Stimulated activated CD8-positive, alpha-beta memory T cell treated with anti-CD3 and anti-CD28 coated beads, Interleukin-15, amount 100 ng/mL, for 24 hours (primary cell): ENCODE results near the gene RAB11FIP4.

Experiments
- DNase-seq: peaks from one replicate; pipeline ENCODE4 v3.0.0-alpha.2; 2020; ENCODE audit warnings: low read depth

RAB11FIP4 gene

DNA sequence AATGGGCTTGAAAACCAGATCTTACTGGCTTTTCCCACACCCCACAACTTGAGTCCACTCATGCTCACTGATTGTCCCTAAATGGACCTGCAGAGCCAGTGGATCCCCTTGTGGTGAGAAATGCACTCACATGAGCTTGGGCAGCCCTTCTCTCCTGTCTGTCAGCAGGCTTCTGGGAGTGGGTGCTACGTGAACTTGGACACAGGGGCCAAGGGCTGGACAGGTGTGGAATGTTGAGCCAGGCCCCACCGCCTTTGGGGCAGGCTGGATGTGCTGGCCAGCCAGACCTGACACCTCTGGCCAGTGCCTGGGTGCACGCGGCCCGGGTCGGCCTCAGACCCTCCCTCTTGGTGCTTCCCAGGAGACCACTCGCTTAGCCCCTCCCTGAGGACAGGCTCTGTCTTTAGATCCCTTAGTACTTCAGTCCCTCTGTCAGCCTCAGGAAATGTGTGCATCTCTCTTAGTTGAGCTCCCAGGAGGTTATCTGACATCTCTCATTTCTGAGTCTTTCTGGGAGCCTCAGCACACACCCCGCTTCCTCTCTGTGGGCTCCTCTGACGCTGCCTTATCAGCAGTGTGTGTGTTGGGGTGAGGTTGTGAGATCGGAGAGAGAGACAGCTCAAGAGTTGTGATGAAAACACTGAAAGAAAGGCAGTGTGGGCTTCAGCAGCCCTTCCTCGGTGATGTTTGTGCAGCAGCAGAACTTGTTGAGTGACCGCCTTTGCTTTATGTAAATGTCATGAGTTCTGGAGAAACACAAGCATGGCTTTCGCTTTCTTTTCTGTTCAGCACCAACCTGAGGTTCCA is 117.0 kb downstream of the RAB11FIP4 start:
- no peak for DNase-seq

DNA sequence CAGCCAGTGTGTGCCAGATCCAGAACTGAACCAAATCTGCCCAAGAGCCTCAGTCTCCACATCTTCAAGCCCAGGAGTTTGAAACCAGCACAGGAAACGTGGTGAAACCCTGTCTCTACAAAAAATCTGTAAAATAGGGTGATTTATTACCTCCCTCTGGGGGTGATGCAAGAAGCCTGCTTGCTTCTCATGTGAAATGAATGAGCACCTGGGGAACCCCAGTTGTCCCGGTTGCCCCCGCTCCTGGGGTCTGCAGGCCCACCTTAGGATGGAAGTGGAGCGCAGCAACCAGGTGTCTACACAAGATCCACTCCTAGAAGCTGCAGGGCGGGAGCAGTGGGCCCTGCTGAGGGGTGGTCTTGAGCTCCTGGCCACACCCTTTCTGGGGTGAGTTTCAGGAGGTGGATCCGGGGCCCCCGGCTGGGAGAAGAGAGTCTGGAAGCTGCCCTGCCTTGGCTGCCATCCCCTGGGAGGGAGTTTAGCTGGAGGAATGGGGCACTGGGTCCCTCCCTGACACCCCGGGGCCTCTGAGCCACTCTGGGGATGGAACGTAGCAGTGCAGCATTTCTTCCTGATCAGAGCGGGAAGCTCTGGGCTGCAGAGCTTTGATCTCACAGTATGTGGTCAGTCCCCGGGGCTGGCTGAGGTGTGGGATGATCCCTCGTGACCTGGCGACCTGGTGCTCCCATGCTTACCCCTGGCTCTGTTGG is 117.8 kb downstream of the RAB11FIP4 start:
- DNase-seq, result no peak

DNA sequence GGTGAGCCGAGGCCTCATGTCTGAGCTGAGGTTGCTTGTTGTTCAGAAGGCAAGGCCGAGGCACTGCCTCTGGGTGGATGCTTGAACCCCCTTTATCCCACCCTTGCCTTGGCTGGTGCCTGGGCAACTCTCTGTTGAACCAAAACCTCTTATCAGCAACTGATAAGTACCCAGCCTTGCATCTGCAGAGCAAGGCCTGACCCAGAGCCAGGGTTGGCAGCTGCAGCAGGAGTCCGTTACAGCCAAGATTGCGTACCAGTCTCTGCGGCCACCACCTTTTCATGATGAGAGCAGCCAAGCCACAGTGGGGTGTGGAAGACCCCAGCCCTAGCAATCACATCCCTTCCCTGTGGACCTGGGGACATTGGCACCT is 118.3 kb downstream of the RAB11FIP4 start:
- no peak for DNase-seq

DNA sequence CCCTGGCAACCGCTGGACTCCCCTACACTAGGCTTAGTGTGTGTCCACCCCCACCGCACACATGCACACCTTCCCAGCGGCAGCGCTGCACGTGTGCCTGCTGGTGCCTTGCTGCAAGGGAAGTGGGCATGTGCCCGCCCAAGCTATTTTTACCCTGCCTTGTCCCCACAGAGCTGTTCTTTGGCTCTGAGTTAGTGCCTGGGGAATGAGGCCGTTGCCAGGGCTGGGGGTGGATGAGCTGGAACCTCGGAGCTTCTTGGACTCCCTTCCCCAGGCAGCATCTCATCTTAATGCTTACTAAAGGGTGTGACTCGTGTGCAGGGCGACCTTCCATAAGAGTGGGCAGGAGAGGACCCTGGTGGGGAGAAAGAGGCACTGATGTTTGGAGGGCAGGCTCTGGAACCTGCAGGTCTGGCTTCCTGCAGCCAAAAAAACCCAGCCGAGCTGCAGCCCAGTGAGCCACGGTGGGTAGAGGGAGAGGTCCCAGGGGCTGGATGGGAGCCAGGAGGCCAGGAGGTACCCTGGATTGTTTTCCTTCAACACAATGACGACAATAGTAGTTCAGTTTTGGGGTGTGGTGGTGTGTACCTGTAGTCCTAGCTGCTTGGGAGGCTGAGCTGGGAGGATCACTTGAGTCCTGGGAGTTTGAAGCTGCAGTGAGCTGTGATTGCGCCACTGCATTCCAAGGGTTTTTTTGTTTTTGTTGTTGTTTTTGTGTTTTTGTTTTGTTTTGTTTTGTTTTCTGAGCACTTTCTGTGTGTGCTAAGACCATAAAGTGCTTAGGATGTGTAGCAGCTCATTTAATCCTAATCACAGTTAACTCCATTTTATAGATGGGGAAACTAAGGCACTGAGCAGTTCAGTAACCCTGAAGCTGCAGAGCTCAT is 119.1 kb downstream of the RAB11FIP4 start:
- no peak for DNase-seq

DNA sequence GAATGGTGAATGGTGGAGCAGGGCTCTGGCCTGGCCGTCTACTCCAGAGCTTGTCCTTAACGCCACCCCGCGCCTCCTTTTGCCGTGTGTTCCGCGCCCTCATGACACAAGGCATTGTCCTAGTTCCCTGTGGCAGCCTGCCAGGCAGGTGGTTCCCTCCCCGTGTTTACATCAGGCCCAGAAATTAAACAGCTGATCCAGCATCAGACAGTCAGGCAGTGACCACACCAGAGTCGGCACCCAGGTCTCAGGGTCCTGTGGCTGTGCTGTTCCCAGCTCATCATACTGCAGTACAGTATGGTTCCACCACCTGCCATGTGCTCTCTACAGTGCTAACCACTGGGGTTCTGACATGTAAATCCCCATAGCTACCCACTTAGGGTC is 119.7 kb downstream of the RAB11FIP4 start:
- DNase-seq, result no peak

DNA sequence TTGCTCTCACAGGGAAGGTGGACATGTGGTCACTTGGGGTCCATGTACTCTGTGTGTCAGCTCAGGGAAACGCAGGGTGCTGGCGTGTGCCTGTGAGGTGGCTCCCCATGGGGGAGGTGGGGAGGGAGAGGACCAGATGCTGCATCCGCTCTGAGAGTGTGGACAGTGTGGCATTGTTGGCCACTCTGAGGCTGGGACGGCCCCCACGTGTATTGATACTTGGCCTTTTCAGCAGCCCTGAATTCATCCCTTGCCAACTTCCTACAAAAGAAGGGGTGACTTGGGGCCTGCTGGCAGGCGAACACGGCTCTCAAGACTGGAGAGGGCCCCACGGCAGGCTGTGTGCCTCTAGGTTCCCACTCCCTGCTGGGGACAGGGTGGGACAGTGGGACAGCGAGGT is 120.1 kb downstream of the RAB11FIP4 start:
- no peak for DNase-seq

DNA sequence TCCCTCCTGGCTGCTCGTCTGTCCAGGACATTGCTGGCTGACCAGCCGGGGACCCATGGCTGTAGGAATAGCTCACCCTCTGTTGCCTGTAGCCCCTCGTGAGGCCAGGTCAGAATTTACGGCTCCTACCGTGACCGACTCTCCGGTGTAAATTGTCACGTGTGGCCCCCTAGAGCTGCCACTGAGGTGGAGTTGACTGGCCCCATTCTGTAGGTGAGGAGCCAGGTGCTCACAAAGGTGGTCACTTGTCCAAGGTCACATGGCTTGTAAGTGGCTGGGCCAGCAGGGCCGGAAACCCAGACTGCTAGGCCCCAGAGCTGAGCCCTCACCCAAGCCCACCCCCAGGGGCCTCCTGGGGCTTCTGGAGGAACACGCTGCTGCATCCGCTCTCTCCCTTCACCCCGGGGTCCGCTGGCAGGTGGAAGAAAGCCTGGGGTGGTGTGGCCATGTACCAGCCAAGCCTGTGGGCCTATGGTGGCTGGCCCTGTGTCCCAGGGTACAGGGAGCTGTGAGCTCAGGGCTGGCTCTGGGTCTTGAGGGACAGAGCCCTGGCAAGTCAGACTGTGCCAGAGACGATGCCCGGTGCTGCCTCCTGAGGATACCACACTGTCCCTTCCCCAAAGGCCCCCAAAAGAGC is 120.7 kb downstream of the RAB11FIP4 start:
- no peak for DNase-seq

DNA sequence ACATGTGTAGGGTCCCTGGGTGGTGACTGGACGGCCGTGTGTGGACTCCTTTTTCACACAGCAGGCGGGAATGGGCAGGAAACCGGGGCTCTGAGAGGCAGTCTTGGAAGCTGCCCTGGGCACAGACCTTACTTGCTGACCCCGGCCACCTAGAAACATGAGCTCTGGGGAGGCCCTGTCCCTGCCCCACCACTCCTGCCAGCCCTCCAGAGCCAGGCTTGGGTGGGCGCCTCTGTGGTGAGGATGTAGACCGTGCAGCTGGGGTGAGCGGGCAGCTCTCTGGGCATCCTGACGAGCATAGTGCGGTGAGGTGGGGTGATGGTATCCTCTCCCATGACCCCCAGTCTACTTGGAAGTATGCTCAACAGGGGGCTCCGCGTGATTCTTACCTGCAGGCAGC is 121.3 kb downstream of the RAB11FIP4 start:
- DNase-seq, result no peak

DNA sequence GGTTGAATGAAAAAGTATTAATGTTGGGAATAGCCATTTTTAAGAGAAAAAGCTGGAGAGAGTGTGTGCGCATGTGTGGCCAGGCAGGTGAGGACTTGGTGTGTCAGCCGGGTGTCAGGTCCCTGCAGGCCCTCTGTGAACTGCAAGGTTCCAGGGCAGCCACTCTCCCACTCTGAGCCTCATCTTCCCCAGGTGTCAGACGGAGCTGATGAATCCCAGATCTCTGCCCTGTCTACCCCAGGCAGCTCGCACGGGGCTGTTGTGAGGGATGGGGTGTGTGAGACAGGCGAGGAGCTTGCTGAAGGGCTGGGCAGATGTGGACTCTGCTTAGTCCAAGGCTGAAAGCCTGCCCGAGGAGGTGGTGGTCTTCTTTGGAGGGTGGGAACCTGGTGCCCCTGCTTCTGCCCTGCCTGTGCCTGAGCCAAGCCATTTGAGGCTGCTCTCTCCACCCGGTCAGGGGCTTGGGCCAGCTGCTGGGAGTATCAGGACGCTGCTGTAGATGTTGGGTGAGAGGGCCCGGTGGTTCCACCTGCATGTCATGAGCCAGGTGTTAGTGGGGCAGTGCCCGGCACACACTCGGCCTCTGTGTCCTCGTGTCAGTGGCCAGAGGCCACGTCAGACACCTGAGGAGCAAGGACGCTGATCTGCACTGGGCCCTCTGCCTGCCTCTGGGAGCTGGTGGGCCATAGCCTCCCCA is 122.4 kb downstream of the RAB11FIP4 start:
- DNase-seq, result no peak

DNA sequence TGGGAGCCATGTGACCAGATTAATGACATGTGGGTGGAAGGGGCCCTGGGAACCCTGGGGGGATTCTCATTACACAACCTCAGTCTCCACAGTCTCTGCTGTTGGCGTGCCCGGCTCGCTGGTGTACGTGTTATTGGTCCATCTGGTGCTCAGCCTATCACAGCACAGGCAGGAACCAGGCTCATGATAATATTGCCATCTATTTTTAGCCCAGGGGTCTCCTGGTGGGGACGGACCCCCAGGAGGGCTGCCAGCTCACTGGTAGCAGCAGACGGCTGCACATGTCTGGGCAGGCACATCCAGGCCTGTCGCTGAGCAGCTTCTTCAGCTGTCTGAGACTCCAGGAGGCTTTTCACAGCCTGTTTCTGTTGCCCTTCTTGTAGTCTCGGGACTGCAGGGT is 123.8 kb downstream of the RAB11FIP4 start:
- no peak for DNase-seq

DNA sequence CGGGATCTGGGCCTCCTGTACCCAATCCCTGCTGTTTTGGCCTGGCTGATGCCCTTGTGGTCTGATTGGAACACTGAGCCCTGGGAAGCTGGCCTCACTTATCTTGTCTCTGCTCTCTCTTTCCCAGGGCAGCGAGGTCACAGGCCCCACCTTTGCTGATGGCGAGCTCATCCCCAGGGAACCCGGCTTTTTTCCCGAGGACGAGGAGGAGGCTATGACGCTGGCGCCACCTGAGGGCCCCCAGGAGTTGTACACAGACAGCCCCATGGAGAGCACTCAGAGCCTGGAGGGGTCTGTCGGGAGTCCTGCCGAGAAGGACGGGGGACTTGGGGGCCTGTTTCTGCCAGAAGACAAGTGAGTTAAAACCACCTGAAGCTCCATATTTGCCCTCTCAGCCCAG is 126.0 kb downstream of the RAB11FIP4 start:
- DNase-seq, result no peak

DNA sequence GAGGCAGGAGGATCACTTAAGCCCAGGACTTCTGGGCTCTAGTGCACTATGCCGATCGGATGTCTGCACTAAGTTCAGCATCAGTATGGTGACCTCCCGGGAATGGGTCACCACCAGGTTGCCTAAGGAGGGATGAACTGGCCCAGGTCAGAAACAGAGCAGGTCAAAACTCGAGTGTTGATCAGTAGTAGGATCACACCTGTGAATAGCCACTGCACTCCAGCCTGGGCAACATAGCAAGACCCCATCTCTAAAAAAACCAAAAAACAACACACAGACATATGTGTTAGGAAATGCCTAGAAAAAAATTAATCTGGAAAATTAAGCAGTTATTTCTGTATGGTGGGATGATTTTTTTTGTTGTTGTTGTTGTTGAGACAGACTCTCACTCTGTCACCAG is 127.0 kb downstream of the RAB11FIP4 start:
- no peak for DNase-seq

DNA sequence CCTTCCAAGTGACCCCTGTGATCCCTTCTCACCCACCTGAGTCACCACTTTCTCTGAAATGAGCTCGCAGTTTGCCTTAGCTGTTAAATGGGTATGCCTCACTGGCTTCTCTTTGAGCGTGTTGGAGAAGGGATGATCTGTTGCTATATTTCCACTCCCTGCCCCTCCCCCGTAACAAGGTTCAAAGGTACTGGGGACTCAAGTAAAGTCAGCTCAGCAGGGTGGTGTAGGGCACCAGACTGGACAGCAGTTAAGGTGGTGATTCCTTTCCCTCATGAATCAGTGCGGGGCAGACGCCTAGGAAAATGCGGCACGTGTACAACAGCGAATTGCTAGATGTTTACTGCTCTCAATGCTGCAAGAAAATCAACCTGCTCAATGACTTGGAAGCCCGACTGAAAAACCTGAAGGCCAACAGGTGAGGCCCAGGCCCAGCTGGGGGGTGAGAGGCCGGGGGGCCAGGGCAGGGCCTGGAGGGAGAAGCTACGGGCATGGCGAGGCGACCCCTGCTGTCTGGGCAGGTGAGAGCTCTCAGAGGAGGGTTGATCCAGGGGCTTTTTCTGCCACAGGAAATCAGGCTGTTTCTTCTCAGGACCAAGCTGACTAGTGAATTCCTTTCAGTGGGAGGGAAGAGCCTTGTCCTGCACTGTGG is 130.3 kb downstream of the RAB11FIP4 start:
- no peak for DNase-seq

DNA sequence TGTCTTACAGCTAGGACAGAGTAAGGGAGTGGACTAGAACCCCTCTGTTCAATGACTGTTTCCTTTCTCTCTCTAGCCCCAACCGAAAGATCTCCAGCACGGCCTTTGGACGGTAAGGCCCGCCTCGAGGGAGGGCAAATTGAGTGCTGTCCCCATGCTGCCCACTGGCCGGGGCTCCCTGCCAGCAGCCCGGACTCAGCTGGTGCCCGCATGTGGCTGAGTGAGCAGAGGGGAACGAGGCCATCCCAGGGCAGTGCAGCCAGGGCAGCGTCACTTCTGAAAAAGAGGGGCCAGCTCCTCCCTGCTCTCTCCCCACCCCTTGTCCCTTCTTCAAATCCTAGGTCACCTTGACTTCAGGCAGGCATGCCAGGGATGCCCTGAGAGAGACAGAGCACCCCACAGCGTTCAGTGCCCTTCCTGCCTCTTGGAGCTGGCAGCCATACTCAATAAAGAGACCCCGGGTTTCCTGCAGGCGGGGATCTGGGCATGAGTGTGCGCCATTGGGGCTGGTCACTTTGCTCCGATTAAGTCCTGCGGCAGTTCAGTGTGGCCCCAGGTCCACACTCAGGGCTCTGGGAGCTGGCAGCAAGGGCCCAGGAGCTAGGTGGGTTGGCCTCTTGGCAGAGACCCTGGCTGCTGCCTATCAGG is 130.9 kb downstream of the RAB11FIP4 start:
- DNase-seq, result no peak

DNA sequence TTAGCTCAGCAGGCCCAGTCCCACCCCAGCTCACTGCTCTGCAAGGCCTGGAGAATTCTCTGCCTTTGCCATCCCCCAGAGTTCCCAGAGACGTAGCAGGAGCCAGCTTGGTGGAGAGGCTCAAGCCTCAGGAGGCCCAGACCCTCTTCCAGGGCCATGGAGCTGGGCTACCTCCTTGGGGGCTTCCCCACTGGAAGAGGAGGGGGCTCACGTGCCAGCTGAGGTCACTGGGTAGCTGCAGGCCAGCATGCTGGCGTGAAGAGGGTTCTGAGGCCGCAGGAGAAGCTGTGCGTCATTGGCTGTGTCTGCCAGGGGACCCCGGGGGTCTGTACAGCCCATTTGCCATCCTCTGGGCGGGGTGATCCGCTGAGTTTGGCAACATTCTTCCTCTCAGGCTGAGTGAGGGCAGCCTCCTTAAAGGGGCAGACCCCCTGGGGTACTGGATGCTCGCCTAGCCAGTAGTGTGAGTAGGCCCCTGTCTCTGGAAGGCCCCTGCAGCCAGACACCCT is 131.6 kb downstream of the RAB11FIP4 start:
- DNase-seq, result no peak

DNA sequence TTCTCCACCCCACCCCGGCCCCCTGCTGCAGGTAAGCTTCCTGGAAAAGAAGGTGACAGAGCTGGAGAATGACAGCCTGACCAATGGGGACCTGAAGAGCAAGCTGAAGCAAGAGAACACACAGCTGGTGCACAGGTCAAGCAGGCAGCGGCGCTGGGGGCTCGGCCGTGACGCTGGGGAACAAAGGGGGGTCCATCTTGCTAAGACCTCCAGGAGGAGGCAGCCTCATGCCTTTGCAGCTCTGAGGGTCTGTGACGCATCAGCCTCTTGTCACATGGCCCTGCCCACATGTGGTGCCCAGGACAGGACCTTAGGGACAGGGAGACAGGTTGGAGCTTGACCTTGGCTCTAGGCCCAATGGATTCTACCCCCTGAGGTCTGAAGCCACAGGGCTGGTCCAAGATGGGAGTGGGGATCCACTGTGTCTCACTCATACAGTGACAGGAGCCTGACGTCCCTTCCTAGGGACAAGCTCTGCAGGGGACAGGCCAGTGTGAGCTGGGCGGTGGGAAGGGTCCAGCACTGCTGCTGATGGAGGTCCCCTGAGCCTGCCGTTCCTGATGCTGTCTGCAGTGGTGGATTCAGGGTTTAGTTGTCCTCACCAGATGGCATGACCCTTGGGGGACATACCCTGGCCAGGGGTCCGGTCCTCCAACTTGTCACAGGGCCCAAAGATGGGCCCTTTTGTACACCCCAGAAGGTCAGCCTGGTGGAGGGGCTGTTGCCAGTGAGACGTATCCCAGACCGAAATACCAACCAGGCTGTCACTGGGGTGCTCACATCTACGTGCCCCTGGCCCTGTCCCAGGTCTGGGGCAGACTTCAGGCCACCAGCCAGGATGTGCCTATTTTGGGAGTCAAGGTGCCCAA is 132.6 kb downstream of the RAB11FIP4 start:
- DNase-seq, result no peak

DNA sequence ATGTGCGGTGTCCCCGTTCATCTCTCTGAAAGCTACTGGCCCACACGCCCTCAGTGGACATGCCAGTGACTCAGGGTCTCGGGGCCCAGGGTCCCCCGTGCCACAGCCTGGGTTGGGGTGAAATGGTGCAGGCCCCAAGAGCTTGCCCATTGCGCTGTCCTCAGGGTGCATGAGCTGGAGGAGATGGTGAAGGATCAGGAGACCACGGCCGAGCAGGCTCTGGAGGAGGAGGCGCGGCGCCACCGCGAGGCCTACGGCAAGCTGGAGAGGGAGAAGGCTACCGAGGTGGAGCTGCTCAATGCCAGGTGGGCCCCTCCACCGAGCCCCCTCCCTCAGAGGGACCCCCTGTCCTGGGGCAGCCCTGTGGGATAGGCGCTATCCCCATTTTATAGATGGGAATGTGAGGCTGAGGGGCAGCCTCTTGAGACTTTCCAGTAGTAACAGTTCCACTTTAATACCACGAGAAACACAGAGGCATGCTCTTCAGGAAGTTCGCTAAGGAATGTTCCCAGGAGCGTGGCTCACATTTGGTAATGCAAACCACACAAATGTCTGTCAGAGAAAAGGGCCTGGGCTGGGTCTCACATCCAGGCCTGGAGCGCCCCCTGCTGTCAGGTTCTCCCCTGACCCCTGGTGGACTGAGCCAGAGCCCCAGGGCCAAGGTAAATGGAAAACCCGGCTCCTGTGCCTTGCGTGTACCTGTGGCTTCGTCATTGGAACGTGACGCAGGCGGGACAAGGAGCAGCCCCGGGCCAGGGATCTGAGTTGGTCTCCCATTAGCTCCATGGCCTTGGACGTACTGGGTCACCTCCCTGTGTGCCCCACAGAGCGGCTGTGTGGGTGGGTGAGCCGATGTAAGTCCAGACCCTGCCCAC is 133.7 kb downstream of the RAB11FIP4 start:
- peak; percentile 97 for DNase-seq

DNA sequence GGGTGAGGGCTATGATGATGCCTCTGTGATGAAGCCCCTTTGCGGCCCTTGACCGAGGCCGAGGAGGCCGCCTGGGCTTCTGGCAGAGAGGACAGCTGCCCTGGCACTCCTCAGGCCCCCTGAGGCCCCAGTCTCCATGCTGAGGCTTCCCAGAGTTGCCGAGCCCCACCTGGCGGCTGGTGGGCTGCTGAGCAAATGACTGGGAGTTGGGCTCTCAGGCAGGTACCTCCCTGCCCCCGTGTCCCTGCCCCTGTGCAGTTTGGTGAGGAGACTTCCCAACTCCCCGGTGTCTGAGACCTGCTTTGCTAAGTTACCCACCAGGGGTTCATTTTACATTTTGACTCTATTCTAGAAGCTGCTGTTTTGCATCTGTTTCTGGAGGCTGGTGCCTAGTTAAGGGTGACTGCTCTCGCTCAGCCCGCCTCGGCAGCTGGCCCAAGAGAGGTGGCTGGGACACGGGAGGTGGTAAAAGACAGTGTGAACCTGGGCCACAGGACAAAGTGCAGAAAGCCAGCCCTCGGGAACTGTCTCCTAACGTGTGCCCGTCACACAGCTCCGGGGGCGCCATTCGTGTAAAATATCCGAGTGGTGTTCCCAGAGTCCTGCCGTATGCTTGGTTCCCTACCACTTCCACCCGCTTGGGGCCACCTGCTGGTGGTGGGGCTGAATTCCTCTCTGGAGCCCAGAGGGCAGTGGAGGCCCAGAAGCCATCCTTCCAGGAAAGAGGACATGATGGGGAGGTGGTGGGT is 134.5 kb downstream of the RAB11FIP4 start:
- no peak for DNase-seq
